Hepatocyte (in vitro differentiated cells): ENCODE results near the gene SCNN1B. TPM values are rescaled to one million over a fixed set of nuclear protein-coding genes. Genes with fewer than 3 reads are reported as not detected.

ENCODE experiments used
- DNase-seq: peaks from one replicate; pipeline ENCODE4 v3.0.0-alpha.2; 2016; ENCODE audit warnings: low spot score
- H2AFZ ChIP-seq: fragments of 200-600 bp; sonication (generic); 2 replicates; pipeline ENCODE4 v1.6.0; 2016; ENCODE audit warnings: antibody characterized with exemption, mild to moderate bottlenecking
- H3K27ac ChIP-seq: fragments of 200-600 bp; sonication (generic); 2 replicates; pipeline ENCODE4 v1.5.1; 2016; ENCODE audit warnings: mild to moderate bottlenecking
- H3K27me3 ChIP-seq: fragments of 200-600 bp; sonication (generic); 2 replicates; pipeline ENCODE4 v1.6.1; 2016
- H3K36me3 ChIP-seq: fragments of 200-600 bp; sonication (generic); replicated peaks from 2 replicates; pipeline ENCODE4 v1.5.1; 2016; ENCODE audit warnings: low read depth; ENCODE audit not compliant: insufficient read depth
- H3K4me1 ChIP-seq: fragments of 200-600 bp; sonication (generic); 2 replicates; pipeline ENCODE4 v1.5.1; 2016; ENCODE audit warnings: mild to moderate bottlenecking, moderate library complexity; ENCODE audit not compliant: insufficient read depth
- H3K4me2 ChIP-seq: fragments of 200-600 bp; sonication (generic); 2 replicates; pipeline ENCODE4 v1.6.0; 2016
- H3K4me3 ChIP-seq: fragments of 200-600 bp; sonication (generic); 2 replicates; pipeline ENCODE4 v1.5.1; 2016; ENCODE audit warnings: mild to moderate bottlenecking
- H3K79me2 ChIP-seq: fragments of 200-600 bp; sonication (generic); 2 replicates; pipeline ENCODE4 v1.6.0; 2017; ENCODE audit warnings: mild to moderate bottlenecking
- H3K9me2 ChIP-seq: fragments of 200-600 bp; sonication (generic); replicated peaks from 2 replicates; pipeline ENCODE4 v1.6.0; 2017; ENCODE audit warnings: mild to moderate bottlenecking; ENCODE audit not compliant: insufficient read depth
- H3K9me3 ChIP-seq: fragments of 200-600 bp; sonication (generic); 2 replicates; pipeline ENCODE4 v1.5.1; 2016; ENCODE audit warnings: low read depth, mild to moderate bottlenecking
- H4K20me1 ChIP-seq: fragments of 200-600 bp; sonication (generic); 2 replicates; pipeline ENCODE4 v1.6.0; 2016; ENCODE audit warnings: mild to moderate bottlenecking; ENCODE audit not compliant: insufficient read depth, poor library complexity, severe bottlenecking
- CTCF ChIP-seq: fragments of 200-600 bp; sonication (generic); IDR thresholded peaks from 2 replicates; pipeline ENCODE4 v1.5.1; 2016; ENCODE audit warnings: antibody characterized with exemption, mild to moderate bottlenecking; ENCODE audit not compliant: poor library complexity
- EZH2 ChIP-seq: fragments of 200-600 bp; sonication (generic); IDR thresholded peaks from 2 replicates; pipeline ENCODE4 v1.6.1; 2016; ENCODE audit warnings: antibody characterized with exemption, mild to moderate bottlenecking, borderline replicate concordance
- EZH2phosphoT487 ChIP-seq: fragments of 200-600 bp; sonication (generic); IDR thresholded peaks from one replicate; pipeline ENCODE4 v1.6.1; 2018; ENCODE audit warnings: antibody characterized with exemption, mild to moderate bottlenecking, low read depth, moderate library complexity; ENCODE audit not compliant: unreplicated experiment, severe bottlenecking
- WGBS: methylation state at CpG from one replicate; pipeline ENCODE4 v1.1.6; 2016; ENCODE audit warnings: low lambda C conversion rate; ENCODE audit errors: missing lambda C conversion rate; 5-methylcytosine and 5-hydroxymethylcytosine counted together
- polyA plus RNA-seq: library from polyadenylated mRNA; unstranded; fragments of >200 nt; fragmentation: Nextera tagmentation; extraction: Ambion mirVana; gene quantifications from 2 replicates; pipeline ENCODE4 v1.2.1, GENCODE V29; 2016
- total RNA-seq: library from RNA; depleted of rRNA; stranded (reverse); fragments of >200 nt; gene quantifications from 2 replicates; pipeline ENCODE4 v1.2.3, GENCODE V29; 2014

Gene SCNN1B
- total and polyA plus RNA-seq, 2 experiments from 2014 or later = 0.23 to 0.85 TPM

DNA sequence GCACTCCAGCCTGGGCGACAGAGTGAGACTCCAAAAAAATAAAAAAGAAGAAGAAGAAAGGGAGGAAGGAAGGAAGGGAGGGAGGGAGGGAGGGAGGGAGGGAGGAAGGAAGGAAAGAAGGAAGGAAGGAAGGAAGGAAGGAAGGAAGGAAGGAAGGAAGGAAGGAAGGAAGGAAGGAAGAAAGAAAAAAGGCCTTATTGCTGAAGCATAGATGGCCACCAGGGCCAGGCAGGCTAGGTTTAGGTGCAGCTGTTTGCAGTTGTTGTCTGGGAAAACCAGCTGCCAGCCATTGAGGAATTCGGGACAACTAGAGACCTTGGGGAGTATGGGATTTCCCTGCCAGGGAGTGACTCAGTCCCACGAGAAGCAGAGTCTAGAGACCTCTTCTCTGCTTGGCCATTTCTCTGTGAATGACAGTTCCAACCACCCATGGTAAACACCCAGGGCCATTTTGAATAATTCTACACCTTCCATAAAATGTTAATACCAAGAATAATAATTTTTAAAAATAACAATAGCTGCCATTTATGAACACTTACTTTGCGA, 31.0 kb downstream of the SCNN1B start:
- 82% methylated on average over 4 of the region's 4 CpGs for WGBS

GRCh38 chr16:23333831-23334456, 31.8 kb downstream of the SCNN1B start:
- Histone ChIP-seq H4K20me1 (no peaks in the 10 kb centered on the region), H3K4me2 (no peak overlapping the region), H3K27ac (no peak overlapping the region), H3K9me3 (no peaks in the 10 kb centered on the region), H3K36me3 (no peaks in the 10 kb centered on the region), H3K9me2 (no peaks in the 10 kb centered on the region), H3K4me1 (no peaks in the 10 kb centered on the region), H3K79me2 (no peaks in the 10 kb centered on the region), H2AFZ (no peak overlapping the region), H3K27me3 (no peaks in the 10 kb centered on the region), H3K4me3 (no peak overlapping the region)
- no peak for DNase-seq
- no peak for TF ChIP-seq CTCF
- TF ChIP-seq EZH2 = no peak
- no peak for TF ChIP-seq EZH2phosphoT487
- WGBS = 86% methylated on average over 11 of the region's 11 CpGs

More for the DNA sequence above, 31.0 kb downstream of the SCNN1B start:
- Histone ChIP-seq H3K79me2 (no peaks in the 10 kb centered on the region), H3K9me2 (no peaks in the 10 kb centered on the region), H3K27ac (no peak overlapping the region), H3K4me1 (no peaks in the 10 kb centered on the region), H3K4me2 (no peak overlapping the region), H4K20me1 (no peaks in the 10 kb centered on the region), H2AFZ (no peak overlapping the region), H3K4me3 (no peak overlapping the region), H3K9me3 (no peaks in the 10 kb centered on the region), H3K27me3 (no peaks in the 10 kb centered on the region), H3K36me3 (no peaks in the 10 kb centered on the region)
- no peak for TF ChIP-seq EZH2
- no peak for TF ChIP-seq EZH2phosphoT487
- no peak for TF ChIP-seq CTCF
- DNase-seq = no peak

- Histone ChIP-seq H3K4me2 (no peak overlapping the region), H2AFZ (no peak overlapping the region), H4K20me1 (no peaks in the 10 kb centered on the region), H3K4me1 (no peaks in the 10 kb centered on the region), H3K4me3 (no peak overlapping the region), H3K9me2 (no peaks in the 10 kb centered on the region), H3K79me2 (no peaks in the 10 kb centered on the region), H3K36me3 (no peaks in the 10 kb centered on the region), H3K27me3 (no peaks in the 10 kb centered on the region), H3K9me3 (no peaks in the 10 kb centered on the region), H3K27ac (no peak overlapping the region)
- WGBS = 70% methylated on average over 3 of the region's 3 CpGs
- TF ChIP-seq EZH2phosphoT487 = no peak
- TF ChIP-seq EZH2 = no peak
- no peak for TF ChIP-seq CTCF
- DNase-seq = no peak
Measured at GRCh38 chr16:23334457-23334853, 32.4 kb downstream of the SCNN1B start.
